CD4-positive, alpha-beta memory T cell (primary cell): ENCODE results near the gene ACVR2B. TPM values are rescaled to one million over a fixed set of nuclear protein-coding genes. Genes with fewer than 3 reads are reported as not detected.

ENCODE experiments used
- CTCF ChIA-PET: fragments of 350-600 bp; sonication (Branson Sonifier 250); formaldehyde crosslinking; loops from one replicate; lab custom pipeline; 2021; ENCODE audit warnings: inconsistent platforms; ENCODE audit not compliant: partially characterized antibody; lab: Charles Lee
- POLR2A ChIA-PET: fragments of 350-600 bp; sonication (Branson Sonifier 250); formaldehyde crosslinking; loops from one replicate; lab custom pipeline; 2021; ENCODE audit not compliant: partially characterized antibody; lab: Charles Lee
- DNase-seq, 5 donors: peaks; one replicate each; pipeline versions ENCODE4 v3.0.0 to v3.0.0-alpha.2; 2020 to 2022; ENCODE audit warnings: mixed read lengths in 1 of 5
- H3K27ac ChIP-seq: one replicate; pipeline ENCODE4 v1.7.0; 2013; ENCODE audit warnings: low read depth, low read length
- H3K27me3 ChIP-seq: 2 replicates; pipeline ENCODE4 v1.7.0; 2013; ENCODE audit warnings: mild to moderate bottlenecking, low read length, moderate library complexity; ENCODE audit not compliant: insufficient read depth
- H3K36me3 ChIP-seq: 2 replicates; pipeline ENCODE4 v1.7.0; 2013; ENCODE audit warnings: mild to moderate bottlenecking, low read length, moderate library complexity; ENCODE audit not compliant: insufficient read depth
- H3K4me1 ChIP-seq: 2 replicates; pipeline ENCODE4 v1.7.0; 2013; ENCODE audit warnings: mild to moderate bottlenecking, low read length, moderate library complexity; ENCODE audit not compliant: insufficient read depth
- H3K4me3 ChIP-seq, 2 donors: one replicate each; pipeline ENCODE4 v1.7.0; 2013; ENCODE audit warnings: low read length in 2 of 2, mild to moderate bottlenecking in 1 of 2
- H3K9me3 ChIP-seq, 2 donors: one replicate each; pipeline ENCODE4 v1.7.0; 2013; ENCODE audit warnings: low read length in 2 of 2, control low read depth in 1 of 2; ENCODE audit not compliant: control insufficient read depth in 1 of 2
- H3K27ac Mint-ChIP-seq, 7 donors: one replicate each; pipeline ENCODE4 v1.8.0; 2020 to 2021; ENCODE audit warnings: mixed read lengths in 7 of 7, mild to moderate bottlenecking in 6 of 7, inconsistent platforms in 3 of 7, moderate library complexity in 3 of 7
- H3K27me3 Mint-ChIP-seq, 2 donors: one replicate each; pipeline ENCODE4 v1.8.0; 2020 to 2021; ENCODE audit warnings: mixed read lengths in 2 of 2
- H3K36me3 Mint-ChIP-seq, 2 donors: one replicate each; pipeline ENCODE4 v1.8.0; 2020 to 2021; ENCODE audit warnings: mixed read lengths in 2 of 2, inconsistent platforms in 1 of 2, mild to moderate bottlenecking in 1 of 2
- H3K4me1 Mint-ChIP-seq, 4 donors: one replicate each; pipeline ENCODE4 v1.8.0; 2020 to 2021; ENCODE audit warnings: mixed read lengths in 4 of 4, mild to moderate bottlenecking in 1 of 4
- H3K4me3 Mint-ChIP-seq, 8 donors: one replicate each; pipeline ENCODE4 v1.8.0; 2020 to 2021; ENCODE audit warnings: mixed read lengths in 8 of 8, mild to moderate bottlenecking in 7 of 8, moderate library complexity in 6 of 8, inconsistent platforms in 3 of 8
- H3K9me3 Mint-ChIP-seq, 8 donors: one replicate each; pipeline ENCODE4 v1.8.0; 2020 to 2021; ENCODE audit warnings: mixed read lengths in 8 of 8, mild to moderate bottlenecking in 5 of 8, inconsistent platforms in 3 of 8, moderate library complexity in 1 of 8
- intact Hi-C: fragments of 100-400 bp; cut with micrococcal nuclease; formaldehyde crosslinking; loops from one replicate; pipeline ENCODE4 v1.15.1; 2023
- polyA plus RNA-seq, 2 donors: library from polyadenylated mRNA; unstranded; fragments of 300-500 nt; fragmentation: Illumina TruSeq; gene quantifications; one replicate each; pipeline ENCODE4 v1.2.3, GENCODE V29; 2021
- total RNA-seq, 2 experiments: library from RNA; stranded (reverse); gene quantifications; one replicate each; pipeline ENCODE4 v1.2.3, GENCODE V29; 2021

ACVR2B gene
- total and polyA plus RNA-seq, 4 experiments from 2014 or later = 0.44 to 13.2 (median 7.2) TPM

DNA sequence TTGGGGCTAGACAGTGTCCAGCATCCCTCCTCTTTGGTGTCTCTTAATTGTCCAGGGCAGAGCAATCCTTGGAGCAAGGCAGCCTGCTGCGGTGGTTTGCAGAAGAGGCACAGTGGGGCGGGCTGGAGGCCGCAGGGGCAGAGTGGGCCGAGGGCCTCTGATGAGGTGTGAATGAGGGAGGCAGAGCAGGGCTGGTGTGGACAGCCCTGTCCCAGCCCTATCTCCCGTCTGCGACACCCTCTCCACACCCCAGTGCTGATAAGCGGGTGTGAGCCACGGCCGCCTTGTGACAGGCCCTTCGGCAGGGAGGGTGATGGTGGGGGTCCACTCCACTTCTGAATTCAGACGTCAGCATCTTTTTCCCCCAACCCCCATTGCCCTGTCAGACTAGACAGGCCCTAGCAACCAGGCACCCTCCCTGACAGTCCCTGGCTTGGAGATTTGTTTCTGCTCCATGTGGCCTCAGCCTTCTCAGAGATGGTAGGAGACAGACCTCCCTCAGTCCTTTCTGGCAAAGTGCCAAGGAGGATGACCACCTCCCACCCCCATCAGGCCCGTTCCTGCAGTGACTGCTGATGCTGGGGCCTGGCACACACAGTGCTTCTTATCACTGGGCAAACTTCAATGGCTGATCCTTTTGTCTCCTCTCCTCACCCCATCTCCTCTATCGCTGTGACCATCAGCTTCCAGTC is 79.7 kb downstream of the ACVR2B start:
- Histone ChIP-seq H3K4me1 (no peaks in the 10 kb centered on the region), H3K4me3 (no peak overlapping the region), H3K27me3 (no peaks in the 10 kb centered on the region), H3K36me3 (no peaks in the 10 kb centered on the region), H3K27ac (no peak overlapping the region), H3K9me3 (no peaks in the 10 kb centered on the region)
- POLR2A ChIA-PET = no interaction called here
- Mint-ChIP-seq H3K4me3 (no peak overlapping the region), H3K36me3 (peaks cover 32 to 38% of the 10 kb centered on the region in 2 donors), H3K27ac (peak overlapping the region in 2 of 7 donors; percentile 43 to 83), H3K4me1 (no peaks in the 10 kb centered on the region), H3K27me3 (no peaks in the 10 kb centered on the region), H3K9me3 (no peaks in the 10 kb centered on the region)
- intact Hi-C loops = no loop called here
- DNase-seq = no peak
- CTCF ChIA-PET = interaction anchor here (2.0 to 4.0 kb wide), 2 partner anchors 12 kb away, joined by 11 to 19 read pairs; no protein-coding TSS in a partner anchor

DNA sequence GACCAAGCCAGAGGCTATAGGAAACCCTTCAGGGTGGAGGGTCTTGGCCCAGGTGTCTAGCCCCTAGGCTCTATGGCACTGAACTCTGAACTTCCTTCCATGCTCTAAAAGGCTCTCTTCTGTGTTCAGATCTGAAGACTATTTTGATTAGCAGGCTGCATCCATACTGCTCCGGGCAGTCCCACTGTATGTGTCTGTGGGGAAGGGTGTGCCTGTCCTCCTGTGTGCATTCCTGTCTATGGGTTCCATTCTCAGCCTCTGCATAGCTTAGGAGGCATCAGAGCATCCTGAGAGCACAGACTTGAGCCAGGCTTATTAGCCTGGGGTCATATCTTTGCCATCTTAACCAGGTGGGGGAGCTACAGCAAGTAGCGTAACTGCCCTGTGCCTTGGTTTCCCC is 80.5 kb downstream of the ACVR2B start:
- intact Hi-C loops = no loop called here

DNA sequence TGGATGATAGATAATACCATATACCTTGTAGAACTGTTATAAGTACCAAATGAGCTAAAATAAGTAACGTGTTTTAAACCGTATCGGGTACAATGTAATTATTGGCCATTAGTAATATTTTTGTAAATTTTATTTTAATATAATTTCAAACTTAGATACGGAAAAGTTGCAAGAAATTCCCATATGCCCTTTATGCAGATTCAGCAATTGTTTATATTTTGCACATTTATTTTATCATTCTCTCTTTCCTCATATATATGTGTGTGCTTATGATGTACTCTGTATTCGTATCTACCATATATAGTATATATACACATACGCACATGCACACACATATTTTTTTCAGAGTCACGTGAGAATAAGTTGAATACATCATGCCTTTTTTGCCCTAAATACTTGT is 80.9 kb downstream of the ACVR2B start:
- H3K27me3 Mint-ChIP-seq = no peaks in the 10 kb centered on the region
- DNase-seq = no peak
- Histone ChIP-seq H3K36me3 (no peaks in the 10 kb centered on the region), H3K27me3 (no peaks in the 10 kb centered on the region), H3K9me3 (no peaks in the 10 kb centered on the region), H3K4me1 (no peaks in the 10 kb centered on the region), H3K4me3 (no peak overlapping the region), H3K27ac (no peak overlapping the region)
- peaks cover 0 to 2% (median 0%) of the 10 kb centered on the region in 4 donors for H3K4me1 Mint-ChIP-seq
- ChIA-PET CTCF (interaction anchor here (2.0 kb wide), 1 partner anchor 13 kb away, joined by 11 read pairs; no protein-coding TSS in a partner anchor), POLR2A (no interaction called here)
- no peak overlapping the region for H3K27ac Mint-ChIP-seq
- no peak overlapping the region for H3K4me3 Mint-ChIP-seq
- intact Hi-C loops = no loop called here
- no peaks in the 10 kb centered on the region for H3K9me3 Mint-ChIP-seq
- peaks cover 34 to 37% of the 10 kb centered on the region in 2 donors for H3K36me3 Mint-ChIP-seq

More for the DNA sequence above, 80.5 kb downstream of the ACVR2B start:
- H3K4me3 ChIP-seq = no peak overlapping the region
- Mint-ChIP-seq H3K4me3 (no peak overlapping the region), H3K4me1 (peaks cover 0 to 1% (median 0%) of the 10 kb centered on the region in 4 donors), H3K36me3 (peaks cover 33 to 37% of the 10 kb centered on the region in 2 donors), H3K27ac (peak overlapping the region in 1 of 7 donors; percentile 83), H3K27me3 (no peaks in the 10 kb centered on the region), H3K9me3 (no peaks in the 10 kb centered on the region)
- no peaks in the 10 kb centered on the region for H3K27me3 ChIP-seq
- H3K36me3 ChIP-seq = no peaks in the 10 kb centered on the region
- H3K27ac ChIP-seq = no peak overlapping the region
- no peaks in the 10 kb centered on the region for H3K4me1 ChIP-seq
- CTCF ChIA-PET = interaction anchor here (2.0 kb wide), 1 partner anchor 13 kb away, joined by 11 read pairs; no protein-coding TSS in a partner anchor
- POLR2A ChIA-PET = no interaction called here
- no peaks in the 10 kb centered on the region for H3K9me3 ChIP-seq
- no peak for DNase-seq

DNA sequence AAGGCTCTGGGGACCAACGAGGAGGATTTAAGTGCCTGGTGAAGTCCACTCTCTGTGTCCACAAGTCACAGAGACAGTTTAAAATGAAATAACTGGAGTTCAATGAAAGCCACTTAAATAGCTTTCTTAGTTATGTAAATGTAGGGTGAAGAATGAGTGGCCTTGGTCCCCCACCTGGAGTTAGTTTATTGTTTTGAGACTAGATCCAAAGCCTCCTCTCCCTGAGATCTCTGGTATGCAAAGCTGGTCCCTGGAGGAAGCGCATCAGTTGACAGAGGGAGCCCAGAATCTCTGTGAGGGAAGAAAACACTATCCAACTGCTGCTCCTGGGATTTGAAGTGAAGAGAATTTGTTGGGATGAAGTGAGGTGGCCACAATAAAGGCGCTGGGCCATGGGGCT is 83.0 kb downstream of the ACVR2B start:
- no peak for DNase-seq
- Histone ChIP-seq H3K4me1 (no peaks in the 10 kb centered on the region), H3K9me3 (no peaks in the 10 kb centered on the region), H3K27ac (no peak overlapping the region), H3K4me3 (no peak overlapping the region), H3K36me3 (no peaks in the 10 kb centered on the region), H3K27me3 (no peaks in the 10 kb centered on the region)
- Mint-ChIP-seq H3K36me3 (peaks cover 27 to 29% of the 10 kb centered on the region in 2 donors), H3K4me3 (no peak overlapping the region), H3K4me1 (peaks cover 0 to 2% (median 0%) of the 10 kb centered on the region in 4 donors), H3K27me3 (no peaks in the 10 kb centered on the region), H3K9me3 (no peaks in the 10 kb centered on the region), H3K27ac (peak overlapping the region in 1 of 7 donors; percentile 3)
- intact Hi-C loops = no loop called here
- CTCF ChIA-PET = interaction anchor here (0.7 kb wide), 1 partner anchor 115 kb away, joined by 3 read pairs; no protein-coding TSS in a partner anchor
- POLR2A ChIA-PET = no interaction called here

DNA sequence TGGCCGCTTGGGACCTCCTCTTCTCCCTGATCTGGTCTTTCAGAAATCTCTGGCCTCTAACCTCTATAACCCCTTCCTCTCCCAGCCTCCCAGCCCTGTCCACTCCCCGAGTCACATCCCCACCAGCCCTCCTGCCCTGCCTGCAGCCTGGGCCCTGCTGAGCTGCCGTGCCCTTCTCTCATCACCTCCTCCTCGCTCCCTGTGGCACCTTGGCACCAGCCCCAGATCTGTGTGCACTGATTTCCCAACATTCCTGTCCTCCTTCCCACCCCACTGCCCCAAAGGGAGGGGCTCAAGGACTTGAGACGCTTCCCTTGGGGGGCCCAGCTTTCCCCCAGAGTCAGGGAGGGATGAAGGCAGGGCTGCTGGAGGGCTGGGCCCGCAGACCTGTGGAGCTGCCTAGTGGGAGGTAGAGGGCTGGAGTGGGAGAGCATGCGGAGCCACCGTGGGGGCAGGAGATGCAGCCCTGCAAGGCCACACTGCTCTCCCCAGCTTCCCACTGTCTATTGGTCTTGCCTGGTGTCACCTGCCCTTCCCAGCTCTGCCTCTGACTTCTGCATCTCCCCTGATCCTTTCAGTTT is 85.2 kb downstream of the ACVR2B start:
- no peaks in the 10 kb centered on the region for H3K36me3 ChIP-seq

DNA sequence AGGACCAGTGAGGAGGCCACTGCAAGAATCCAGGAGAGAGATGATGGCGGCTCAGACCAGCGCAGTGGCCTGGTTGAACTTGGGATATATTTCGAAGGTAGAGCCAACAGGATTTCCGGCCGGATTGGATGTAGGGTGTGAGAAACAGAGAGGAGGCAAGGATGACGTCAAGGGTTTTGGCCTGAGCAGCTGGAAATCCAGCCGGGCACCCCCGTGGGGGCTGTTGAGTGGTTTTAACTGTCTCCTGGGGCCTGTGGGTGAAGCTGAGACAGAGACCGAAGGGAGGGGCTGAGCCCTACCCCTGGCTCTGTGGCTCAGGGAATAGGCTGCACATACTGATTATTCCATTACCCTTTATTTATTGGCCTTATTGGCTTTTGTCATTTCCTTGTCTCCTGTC is 88.1 kb downstream of the ACVR2B start:
- CTCF ChIA-PET = no interaction called here
- H3K4me1 Mint-ChIP-seq = peaks cover 0 to 2% (median 0%) of the 10 kb centered on the region in 4 donors
- Histone ChIP-seq H3K4me1 (no peaks in the 10 kb centered on the region), H3K36me3 (no peaks in the 10 kb centered on the region), H3K27me3 (no peaks in the 10 kb centered on the region), H3K9me3 (no peaks in the 10 kb centered on the region), H3K4me3 (no peak overlapping the region), H3K27ac (no peak overlapping the region)
- H3K27ac Mint-ChIP-seq = no peak overlapping the region
- H3K36me3 Mint-ChIP-seq = peaks cover 4% of the 10 kb centered on the region in 2 donors
- POLR2A ChIA-PET = no interaction called here
- DNase-seq = no peak
- intact Hi-C loops = no loop called here
- no peaks in the 10 kb centered on the region for H3K9me3 Mint-ChIP-seq
- H3K27me3 Mint-ChIP-seq = no peaks in the 10 kb centered on the region
- no peak overlapping the region for H3K4me3 Mint-ChIP-seq

More for the DNA sequence above, 85.2 kb downstream of the ACVR2B start:
- peaks cover 19 to 27% of the 10 kb centered on the region in 2 donors for H3K36me3 Mint-ChIP-seq
- POLR2A ChIA-PET = interaction anchor here (0.9 kb wide), 1 partner anchor 17 kb away, joined by 3 read pairs; no protein-coding TSS in a partner anchor
- intact Hi-C loops = no loop called here
- Histone ChIP-seq H3K27ac (no peak overlapping the region), H3K4me3 (no peak overlapping the region), H3K27me3 (no peaks in the 10 kb centered on the region), H3K9me3 (no peaks in the 10 kb centered on the region), H3K4me1 (no peaks in the 10 kb centered on the region)
- no peaks in the 10 kb centered on the region for H3K27me3 Mint-ChIP-seq
- H3K9me3 Mint-ChIP-seq = no peaks in the 10 kb centered on the region
- no peak overlapping the region for H3K4me3 Mint-ChIP-seq
- H3K27ac Mint-ChIP-seq = peak overlapping the region in 2 of 7 donors; percentile 3 to 22
- CTCF ChIA-PET = interaction anchor here (0.9 to 1.0 kb wide), 2 partner anchors 17 to 18 kb away, joined by 3 read pairs; no protein-coding TSS in a partner anchor
- H3K4me1 Mint-ChIP-seq = peaks cover 0 to 2% (median 0%) of the 10 kb centered on the region in 4 donors
- DNase-seq = no peak
